H1 (cell line): Measurements from ENCODE around the gene SERPINE2. TPM values are rescaled to one million over a fixed set of nuclear protein-coding genes. Genes with fewer than 3 reads are reported as not detected.

Source experiments
- ATF3 ChIP-seq: IDR thresholded peaks from 2 replicates; pipeline ENCODE4 v1.6.1; 2011; ENCODE audit warnings: low read depth, mild to moderate bottlenecking, low read length; ENCODE audit not compliant: insufficient read depth
- BACH1 ChIP-seq: IDR thresholded peaks from 2 replicates; pipeline ENCODE4 v1.6.1; 2012; ENCODE audit warnings: low read length, improper control_type of control experiment
- CTBP2 ChIP-seq: IDR thresholded peaks from 2 replicates; pipeline ENCODE4 v1.7.0; 2011; ENCODE audit warnings: borderline replicate concordance, mild to moderate bottlenecking, moderate library complexity, mixed read lengths, low read length; ENCODE audit not compliant: insufficient read depth, insufficient read length
- E2F6 ChIP-seq: IDR thresholded peaks from 2 replicates; pipeline ENCODE4 v1.6.1; 2012; ENCODE audit warnings: inconsistent platforms
- EP300 ChIP-seq, 2 experiments: IDR thresholded peaks; 1 replicate in 1 of 2; 2 replicates in 1 of 2; pipeline ENCODE4 v1.6.1; 2011 to 2012; ENCODE audit warnings: low read depth in 2 of 2, low read length in 2 of 2, mild to moderate bottlenecking in 2 of 2, borderline replicate concordance in 1 of 2, inconsistent platforms in 1 of 2, moderate library complexity in 1 of 2
- FOSL1 ChIP-seq: IDR thresholded peaks from 2 replicates; pipeline ENCODE4 v1.6.1; 2011; ENCODE audit warnings: mild to moderate bottlenecking, low read depth, low read length, moderate library complexity; ENCODE audit not compliant: insufficient read depth
- GTF2F1 ChIP-seq: IDR thresholded peaks from 2 replicates; pipeline ENCODE4 v1.6.1; 2012; ENCODE audit warnings: low read depth, low read length, improper control_type of control experiment, borderline replicate concordance
- MAX ChIP-seq: IDR thresholded peaks from 2 replicates; pipeline ENCODE4 v1.6.1; 2012; ENCODE audit warnings: inconsistent platforms
- PHF8 ChIP-seq: fragments of 200-600 bp; sonication (generic); conservative IDR thresholded peaks from 2 replicates; pipeline ENCODE4 v1.7.1; 2012; ENCODE audit warnings: low read depth, mild to moderate bottlenecking, inconsistent platforms, low read length, moderate library complexity
- POLR2A ChIP-seq, 2 experiments: IDR thresholded peaks; 1 replicate in 1 of 2; 2 replicates in 1 of 2; pipeline ENCODE4 v1.6.1; 2011; ENCODE audit warnings: low read depth in 2 of 2, low read length in 2 of 2, mild to moderate bottlenecking in 2 of 2; ENCODE audit errors: control extremely low read depth in 1 of 2
- RAD21 ChIP-seq, 2 experiments: IDR thresholded peaks in 1 of 2; conservative IDR thresholded peaks in 1 of 2; 2 replicates each; pipeline ENCODE4 v1.6.1; 2011; ENCODE audit warnings: low read depth in 2 of 2, low read length in 2 of 2, improper control_type of control experiment in 1 of 2, inconsistent platforms in 1 of 2, mild to moderate bottlenecking in 1 of 2, moderate library complexity in 1 of 2
- RXRA ChIP-seq: IDR thresholded peaks from 2 replicates; pipeline ENCODE4 v1.6.1; 2011; ENCODE audit warnings: low read depth, mild to moderate bottlenecking, low read length, moderate library complexity; ENCODE audit not compliant: insufficient read depth
- SAP30 ChIP-seq: fragments of 300-600 bp; sonication (generic); IDR thresholded peaks from 2 replicates; pipeline ENCODE4 v1.7.1; 2012; ENCODE audit warnings: low read length, moderate library complexity, mild to moderate bottlenecking, inconsistent platforms; ENCODE audit not compliant: insufficient read depth, insufficient replicate concordance
- SP2 ChIP-seq: IDR thresholded peaks from 2 replicates; pipeline ENCODE4 v1.6.1; 2012; ENCODE audit warnings: mild to moderate bottlenecking, low read length, inconsistent platforms
- SRF ChIP-seq: IDR thresholded peaks from 2 replicates; pipeline ENCODE4 v1.6.1; 2011; ENCODE audit warnings: mild to moderate bottlenecking, low read depth, low read length, moderate library complexity
- TBP ChIP-seq: IDR thresholded peaks from 2 replicates; pipeline ENCODE4 v1.6.1; 2011; ENCODE audit warnings: low read depth, low read length, improper control_type of control experiment
- TCF12 ChIP-seq: IDR thresholded peaks from 2 replicates; pipeline ENCODE4 v1.6.1; 2011; ENCODE audit warnings: low read depth, mild to moderate bottlenecking, low read length
- TEAD4 ChIP-seq: IDR thresholded peaks from 2 replicates; pipeline ENCODE4 v1.6.1; 2012; ENCODE audit warnings: low read depth, low read length, inconsistent platforms, mixed read lengths
- YY1 ChIP-seq: IDR thresholded peaks from 2 replicates; pipeline ENCODE4 v1.6.1; 2011; ENCODE audit warnings: low read depth, mild to moderate bottlenecking, low read length
- polyA plus RNA-seq, 7 experiments: library from polyadenylated mRNA; depleted of rRNA in 3 of 7; stranded (reverse) in 5 of 7; unstranded in 2 of 7; fragments of >200 nt in 5 of 7; fragments of 200-250 nt in 2 of 7; gene quantifications; 1 replicate in 5 of 7; 2 replicates in 1 of 7; 4 replicates in 1 of 7; pipeline versions ENCODE4 v1.2.1 to v1.2.3, GENCODE V29; 2011 to 2013; ENCODE audit warnings: missing spikeins in 2 of 7, mixed read lengths in 2 of 7
- total RNA-seq: library from RNA; stranded (reverse); fragmentation: NEBNext Ultra II Directional; extraction: Animal tissue kit (Norgen Biotek cat#: 25700); gene quantifications from 2 replicates; pipeline ENCODE4 v1.2.1, GENCODE V29; 2021

Gene SERPINE2
- total and polyA plus RNA-seq, 2 of the 8 experiments (the other 6 are each of a cell fraction or from before 2014, with no cell fraction given), result 26.2 to 76.0 TPM

GRCh38 chr2:224039080-224039769, at the start of gene SERPINE2 (continued):
- peak in 1 of 2 experiments; percentile 66; a peak in 1 of 3 replicates for TF ChIP-seq POLR2A (IDR thresholded peaks at IDR 0.05; ENCODE audit: control extremely low read depth in 1 of 2, low read depth in 2 of 2, low read length in 2 of 2)
- TF ChIP-seq MAX, result peak; percentile 83
- TF ChIP-seq SAP30, result no peak
- no peak for TF ChIP-seq EP300 (IDR thresholded peaks at IDR 0.05; ENCODE audit: borderline replicate concordance in 1 of 2, low read depth in 2 of 2, low read length in 2 of 2)
- no peak for TF ChIP-seq GTF2F1
- no peak; the same call in 1 of the 2 replicates for TF ChIP-seq TBP
- no peak for TF ChIP-seq SRF
- no peak for TF ChIP-seq FOSL1
- TF ChIP-seq CTBP2, result no peak
- peak; percentile 22; the same call in 1 of the 2 replicates for TF ChIP-seq YY1
- TF ChIP-seq TCF12, result no peak
- TF ChIP-seq E2F6, result peak; percentile 8; the same call in 1 of the 2 replicates
- TF ChIP-seq RAD21 (IDR thresholded peaks at IDR 0.05 in 1 of 2, conservative IDR thresholded peaks at IDR 0.05 in 1 of 2; ENCODE audit: low read depth in 2 of 2, low read length in 2 of 2), result peak; percentile 50 to 61; a peak in 3 of 4 replicates
- peak; percentile 86 for TF ChIP-seq PHF8
- TF ChIP-seq SP2, result no peak
- TF ChIP-seq RXRA, result no peak
- TF ChIP-seq ATF3, result no peak
- 0 out of 2 replicates have a peak, but pooled peaks have one; percentile 11 for TF ChIP-seq TEAD4
- no peak for TF ChIP-seq BACH1
